Measurements from ENCODE around the gene STAG3. TPM values are rescaled to one million over a fixed set of nuclear protein-coding genes. Genes with fewer than 3 reads are reported as not detected.

Gene STAG3
- total RNA-seq, 4 donors from 2014 or later, result 0.65 to 3.6 (median 1.9) TPM

- no peak for TF ChIP-seq CTCF (IDR thresholded peaks at IDR 0.05; ENCODE audit: low read depth)
Observed at GRCh38 chr7:100208911-100209408, 31.2 kb downstream of the STAG3 start.

- no peak for TF ChIP-seq CTCF (IDR thresholded peaks at IDR 0.05; ENCODE audit: low read depth)
Observed at GRCh38 chr7:100209493-100209892, 31.8 kb downstream of the STAG3 start.

GRCh38 chr7:100210805-100211204, 33.1 kb downstream of the STAG3 start:
- TF ChIP-seq CTCF (IDR thresholded peaks at IDR 0.05; ENCODE audit: low read depth), result no peak

GRCh38 chr7:100211342-100211780, 33.6 kb downstream of the STAG3 start:
- TF ChIP-seq CTCF (IDR thresholded peaks at IDR 0.05; ENCODE audit: low read depth), result no peak

- no peak for TF ChIP-seq CTCF (IDR thresholded peaks at IDR 0.05; ENCODE audit: low read depth)
Observed at GRCh38 chr7:100212631-100213286, 35.0 kb downstream of the STAG3 start.

GRCh38 chr7:100213672-100214071, 36.0 kb downstream of the STAG3 start:
- no peak for TF ChIP-seq CTCF (IDR thresholded peaks at IDR 0.05; ENCODE audit: low read depth)

GRCh38 chr7:100215895-100216294, 38.2 kb downstream of the STAG3 start:
- no peak for TF ChIP-seq CTCF (IDR thresholded peaks at IDR 0.05; ENCODE audit: low read depth)
